Retinal pigment epithelial cell (primary cell): ENCODE results near the gene SPG11.
"Not testable (repeated sequence)": the region's sequence is repeated elsewhere in the genome, so short reads cannot be mapped to it uniquely, and the experiment has no call there.

Source experiments
- DNase-seq: peaks from one replicate; pipeline ENCODE4 v3.0.0-alpha.2; 2010; ENCODE audit warnings: low read depth
- H3K4me3 ChIP-seq: 2 replicates; pipeline ENCODE4 v1.5.1; 2011; ENCODE audit warnings: mild to moderate bottlenecking, low read length, control low read depth, moderate library complexity
- TF ChIP-seq, protein P1 (sequence below): conservative IDR thresholded peaks from 2 replicates; pipeline ENCODE4 v1.5.1; 2011; ENCODE audit warnings: low read depth, low read length, control low read depth, inconsistent platforms

SPG11 gene

DNA sequence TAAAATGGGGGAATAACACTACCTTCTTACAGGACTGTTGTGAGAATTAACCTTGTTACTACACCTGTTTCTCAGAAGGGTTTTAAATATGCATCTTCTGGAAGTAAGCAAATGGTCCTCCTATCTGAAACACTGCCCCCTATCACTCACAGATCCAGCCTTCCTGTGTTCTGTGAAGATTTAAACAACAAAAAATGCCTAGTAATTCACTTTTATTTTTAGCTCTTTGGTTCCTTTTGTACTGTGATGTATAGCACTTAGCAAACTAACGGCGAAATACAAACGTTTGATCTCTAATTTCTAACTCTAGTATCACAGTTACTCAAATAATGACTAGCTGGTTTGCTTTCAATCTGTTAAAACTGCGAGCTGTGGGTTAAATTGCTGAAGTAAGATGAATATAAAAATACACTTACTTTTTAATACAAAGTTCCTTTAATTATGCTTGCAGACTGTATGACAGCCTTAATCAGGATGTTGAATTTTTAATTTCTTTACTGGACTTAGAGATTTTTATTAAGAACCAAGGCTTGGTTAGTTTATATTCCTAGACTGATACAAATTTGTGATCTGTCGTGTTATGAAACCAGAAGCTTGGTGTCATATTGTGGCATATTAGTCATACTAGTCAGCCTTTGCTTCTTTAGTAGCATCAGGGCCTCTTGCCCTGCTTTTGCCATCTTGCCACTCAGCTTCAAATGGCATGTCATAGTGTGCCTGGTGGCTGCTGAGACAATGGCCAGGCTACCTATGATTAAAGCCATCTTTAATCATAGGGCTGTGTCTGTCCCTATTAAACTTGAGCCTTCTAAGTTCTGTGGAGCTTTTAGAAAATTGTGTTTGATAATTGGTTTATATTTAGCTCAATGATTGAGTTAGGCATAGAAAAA lies 117.3 kb downstream of the SPG11 start:
- no peak overlapping the region for H3K4me3 ChIP-seq
- TF ChIP-seq, protein P1, sequence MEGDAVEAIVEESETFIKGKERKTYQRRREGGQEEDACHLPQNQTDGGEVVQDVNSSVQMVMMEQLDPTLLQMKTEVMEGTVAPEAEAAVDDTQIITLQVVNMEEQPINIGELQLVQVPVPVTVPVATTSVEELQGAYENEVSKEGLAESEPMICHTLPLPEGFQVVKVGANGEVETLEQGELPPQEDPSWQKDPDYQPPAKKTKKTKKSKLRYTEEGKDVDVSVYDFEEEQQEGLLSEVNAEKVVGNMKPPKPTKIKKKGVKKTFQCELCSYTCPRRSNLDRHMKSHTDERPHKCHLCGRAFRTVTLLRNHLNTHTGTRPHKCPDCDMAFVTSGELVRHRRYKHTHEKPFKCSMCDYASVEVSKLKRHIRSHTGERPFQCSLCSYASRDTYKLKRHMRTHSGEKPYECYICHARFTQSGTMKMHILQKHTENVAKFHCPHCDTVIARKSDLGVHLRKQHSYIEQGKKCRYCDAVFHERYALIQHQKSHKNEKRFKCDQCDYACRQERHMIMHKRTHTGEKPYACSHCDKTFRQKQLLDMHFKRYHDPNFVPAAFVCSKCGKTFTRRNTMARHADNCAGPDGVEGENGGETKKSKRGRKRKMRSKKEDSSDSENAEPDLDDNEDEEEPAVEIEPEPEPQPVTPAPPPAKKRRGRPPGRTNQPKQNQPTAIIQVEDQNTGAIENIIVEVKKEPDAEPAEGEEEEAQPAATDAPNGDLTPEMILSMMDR: peak; percentile 54
- DNase-seq: no peak

DNA sequence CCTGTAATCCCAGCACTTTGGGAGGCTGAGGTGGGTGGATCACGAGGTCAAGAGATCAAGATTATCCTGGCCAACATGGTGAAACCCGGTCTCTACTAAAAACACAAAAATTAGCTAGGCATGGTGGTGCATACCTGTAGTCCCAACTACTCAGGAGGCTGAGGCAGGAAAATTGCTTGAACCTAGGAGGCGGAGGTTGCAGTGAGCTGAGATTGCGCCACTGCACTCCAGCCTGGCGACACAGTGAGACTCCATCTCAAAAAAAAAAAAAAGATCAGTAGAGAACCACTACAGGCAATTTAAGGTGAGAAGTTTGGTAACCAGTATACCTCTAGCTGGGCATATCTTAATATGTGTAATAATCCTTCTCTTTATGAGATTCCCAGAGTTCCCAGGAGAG lies 118.7 kb downstream of the SPG11 start:
- not testable (repeated sequence) for DNase-seq, H3K4me3 ChIP-seq

DNA sequence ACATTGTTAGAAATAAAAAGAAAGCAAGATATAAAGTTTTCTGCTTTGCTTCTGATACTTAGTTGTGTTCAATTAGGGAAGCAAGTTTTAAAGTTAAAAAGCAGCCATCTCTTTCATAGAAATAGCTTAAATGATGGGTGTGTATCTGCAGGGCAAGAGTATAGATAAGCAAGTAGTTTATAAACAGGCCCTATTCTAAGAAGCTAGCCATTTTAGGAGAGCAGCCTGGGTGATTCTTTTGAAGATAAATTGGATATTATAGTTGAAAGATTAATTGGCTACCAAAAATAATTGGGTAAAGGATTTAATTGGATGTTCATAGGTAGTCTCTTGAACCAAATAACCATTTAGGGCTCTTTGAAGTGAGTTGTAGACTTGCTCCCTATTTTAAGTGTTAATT lies 120.9 kb downstream of the SPG11 start:
- TF ChIP-seq, protein P1: no peak
- H3K4me3 ChIP-seq: no peak overlapping the region
- DNase-seq: no peak

DNA sequence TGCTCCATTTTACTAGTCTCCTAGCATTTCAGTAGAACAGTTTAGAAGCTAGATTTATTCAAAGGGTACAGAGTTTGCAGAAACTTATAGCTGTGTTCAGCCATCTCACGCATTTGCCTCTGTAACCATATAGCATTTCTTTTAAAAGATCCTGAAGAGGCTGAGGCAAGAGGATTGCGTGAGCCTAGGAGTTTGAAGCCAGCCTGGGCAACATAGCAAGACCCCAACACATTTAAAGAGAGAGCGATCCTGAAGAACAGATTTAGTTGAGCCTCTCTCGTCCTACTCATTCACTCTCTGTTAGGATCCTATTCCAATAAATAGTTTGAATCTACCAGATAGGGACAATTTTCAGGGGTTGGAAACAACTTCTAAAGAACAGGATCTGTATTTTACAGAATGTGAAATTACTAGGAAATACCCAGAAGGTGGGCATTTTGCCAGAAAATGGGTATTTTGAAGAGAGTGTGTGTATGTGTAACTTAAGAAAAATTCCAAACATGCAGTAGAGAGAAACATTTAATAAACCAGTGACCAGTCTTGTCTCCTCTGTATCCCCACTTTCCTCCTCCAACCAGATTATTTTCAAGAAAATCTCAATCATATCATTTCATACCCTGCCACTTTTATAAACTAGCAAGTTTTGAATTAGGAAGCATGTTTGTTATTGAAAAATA lies 122.0 kb downstream of the SPG11 start:
- DNase-seq: peak; percentile 73
- no peak overlapping the region for H3K4me3 ChIP-seq

GRCh38 chr15:44537735-44538240 lies 125.7 kb downstream of the SPG11 start:
- TF ChIP-seq, protein P1: no peak
- no peak for DNase-seq
- peak overlapping the region; percentile 64 for H3K4me3 ChIP-seq

More for the DNA sequence above, 122.0 kb downstream of the SPG11 start:
- TF ChIP-seq, protein P1: no peak

- peak; percentile 86 for DNase-seq
- TF ChIP-seq, protein P1: no peak
- peak within 1 kb of the TSS; percentile 64 for H3K4me3 ChIP-seq
Measured at GRCh38 chr15:44536962-44537734, 126.3 kb downstream of the SPG11 start, which contains the start of gene EIF3J. EIF3J (plus strand) TSS chr15:44537147; CDS start chr15:44537195, 48 bp downstream.
